Upper lobe of left lung (tissue), 6 donors: ENCODE measurements around the gene PTCH1. TPM values are rescaled to one million over a fixed set of nuclear protein-coding genes. Genes with fewer than 3 reads are reported as not detected.

Source experiments
- ATAC-seq, 2 donors: fragments of 200-7000 bp; cut with Tn5 transposase; one replicate each; pipeline ENCODE4 v1.9.1; 2022; ENCODE audit warnings: mild to moderate bottlenecking in 2 of 2, moderate library complexity in 2 of 2; ENCODE audit not compliant: low FRiP score in 2 of 2
- DNase-seq, 2 donors: peaks; one replicate each; pipeline ENCODE4 v3.0.0-alpha.2; 2019 to 2020
- H3K27ac ChIP-seq, 4 donors: fragments of 200-600 bp; sonication (generic); one replicate each; pipeline ENCODE4 v1.5.1; 2016 to 2019
- H3K27me3 ChIP-seq, 4 donors: fragments of 200-600 bp; sonication (generic); one replicate each; pipeline ENCODE4 v1.5.1; 2017 to 2019
- H3K36me3 ChIP-seq, 4 donors: fragments of 200-600 bp; sonication (generic); one replicate each; pipeline ENCODE4 v1.5.1; 2016 to 2019
- H3K4me1 ChIP-seq, 4 donors: fragments of 200-600 bp; sonication (generic); one replicate each; pipeline ENCODE4 v1.5.1; 2018 to 2019
- H3K4me3 ChIP-seq, 4 donors: fragments of 200-600 bp; sonication (generic); one replicate each; pipeline ENCODE4 v1.5.1; 2017 to 2019; ENCODE audit warnings: mild to moderate bottlenecking in 2 of 4, moderate library complexity in 1 of 4
- H3K9me3 ChIP-seq, 4 donors: fragments of 200-600 bp; sonication (generic); one replicate each; pipeline ENCODE4 v1.5.1; 2018 to 2019
- CTCF ChIP-seq, 6 experiments: fragments of 450-650 bp in 4 of 6; fragments of 200-600 bp in 2 of 6; sonication (generic) in 2 of 6; IDR thresholded peaks; one replicate each; pipeline ENCODE4 v1.5.1; 2016 to 2019; ENCODE audit warnings: antibody characterized with exemption in 6 of 6
- EP300 ChIP-seq, 4 donors: sonication (generic); formaldehyde crosslinking; IDR thresholded peaks; one replicate each; pipeline ENCODE4 v1.5.1; 2017; ENCODE audit warnings: antibody characterized with exemption in 4 of 4, control low read depth in 2 of 4
- POLR2A ChIP-seq, 4 donors: fragments of 450-650 bp; IDR thresholded peaks; one replicate each; pipeline ENCODE4 v1.5.1; 2016 to 2017; ENCODE audit warnings: antibody characterized with exemption in 4 of 4, mild to moderate bottlenecking in 2 of 4
- POLR2AphosphoS5 ChIP-seq, 2 donors: sonication (generic); formaldehyde crosslinking; IDR thresholded peaks; one replicate each; pipeline ENCODE4 v1.5.1; 2017; ENCODE audit warnings: antibody characterized with exemption in 2 of 2
- WGBS, 2 donors: methylation state at CpG; one replicate each; pipeline ENCODE4 v1.1.5; 2017 to 2018; 5-methylcytosine and 5-hydroxymethylcytosine counted together
- total RNA-seq, 6 donors: library from RNA; depleted of rRNA in 4 of 6; stranded (reverse); fragments of >200 nt in 4 of 6; gene quantifications; one replicate each; pipeline versions ENCODE4 v1.1.0 to v1.2.1, GENCODE V29; 2016 to 2021
- donor health status: DM: no; HTN: no; CAD: no; lungs with moderate emphysema.
- donor health status: DM: no; HTN: yes; CAD: no; lungs with severe emphysema.

Gene PTCH1
- total RNA-seq, 6 donors from 2014 or later = 7.4 to 28.0 (median 13.9) TPM

DNA sequence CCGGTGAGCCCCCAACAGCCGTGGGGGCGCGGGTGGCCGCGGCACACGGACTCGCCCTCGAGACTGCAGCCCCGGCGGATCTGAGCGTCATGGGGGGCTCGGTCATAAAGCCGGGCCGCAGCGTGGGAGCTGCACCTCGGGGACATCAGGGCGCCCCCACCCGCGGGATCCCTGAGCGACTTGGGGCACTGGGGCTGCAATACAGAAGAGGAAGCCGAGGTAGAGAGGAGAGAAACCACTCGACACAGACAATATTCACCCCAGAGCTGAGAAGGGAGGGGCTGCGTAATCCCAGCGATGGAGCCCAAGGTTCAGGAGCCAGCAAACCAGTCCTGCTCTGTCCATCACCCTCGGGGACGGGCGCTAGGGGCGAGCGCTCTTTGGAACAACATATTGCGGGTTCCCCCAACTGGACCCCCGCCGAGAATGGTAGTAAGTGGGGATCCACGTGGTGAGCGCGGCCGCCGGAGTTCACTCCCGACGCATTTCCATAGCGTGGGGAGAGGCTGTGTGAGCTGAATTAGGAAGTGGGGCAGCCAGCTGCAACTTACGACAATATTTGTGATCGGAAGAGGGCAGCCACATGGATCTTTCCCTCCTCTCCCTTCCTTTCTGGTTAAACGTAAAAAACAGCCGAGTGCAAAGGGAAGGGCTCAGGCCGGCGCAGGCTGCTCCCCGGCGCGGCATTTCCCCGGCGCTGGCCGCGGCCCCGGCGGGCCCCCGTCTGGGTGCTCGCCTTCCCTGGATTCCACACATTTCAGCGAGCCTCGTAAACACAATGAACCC is 9.9 kb downstream of the PTCH1 start:
- H3K4me1 ChIP-seq = peaks cover 8 to 35% (median 31%) of the 10 kb centered on the region in 4 donors

DNA sequence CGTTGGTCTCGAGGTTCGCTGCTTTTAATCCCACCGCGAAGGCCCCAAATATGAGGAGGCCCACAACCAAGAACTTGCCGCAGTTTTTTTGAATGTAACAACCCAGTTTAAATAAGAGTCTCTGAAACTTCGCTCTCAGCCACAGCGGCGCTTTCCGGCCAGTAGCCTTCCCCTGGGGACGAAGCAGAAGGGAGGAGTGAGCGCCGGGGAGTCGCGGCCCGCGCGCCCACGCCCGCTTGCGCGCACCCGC is 10.4 kb downstream of the PTCH1 start:
- Histone ChIP-seq H3K27ac (peak overlapping the region; percentile 80 to 92 (median 90)), H3K27me3 (peaks cover 0 to 23% (median 0%) of the 10 kb centered on the region in 4 donors), H3K4me3 (peak overlapping the region; percentile 56 to 94 (median 66)), H3K4me1 (peaks cover 5 to 30% (median 26%) of the 10 kb centered on the region in 4 donors), H3K36me3 (no peaks in the 10 kb centered on the region), H3K9me3 (no peaks in the 10 kb centered on the region)
- TF ChIP-seq POLR2AphosphoS5 (IDR thresholded peaks at IDR 0.05) (no peak), POLR2A (IDR thresholded peaks at IDR 0.05) (no peak), CTCF (IDR thresholded peaks at IDR 0.05) (no peak), EP300 (IDR thresholded peaks at IDR 0.05) (no peak)
- WGBS, 2 donors = 0% methylated on average over 18 of the region's 23 CpGs; no CpG with 5 or more reads in 1 of the 2 donors
- DNase-seq = peak in 1 of 2 donors; percentile 86
- ATAC-seq = peak in 1 of 2 donors; percentile 4

More for the DNA sequence above, 9.9 kb downstream of the PTCH1 start:
- ATAC-seq = peak in 1 of 2 donors; percentile 27
- peaks cover 0 to 23% (median 0%) of the 10 kb centered on the region in 4 donors for H3K27me3 ChIP-seq
- no peaks in the 10 kb centered on the region for H3K36me3 ChIP-seq
- peak overlapping the region; percentile 56 to 94 (median 66) for H3K4me3 ChIP-seq
- peak overlapping the region; percentile 80 to 92 (median 90) for H3K27ac ChIP-seq
- no peaks in the 10 kb centered on the region for H3K9me3 ChIP-seq
- 0 to 1% methylated on average over 20 to 51 of the region's 60 CpGs for WGBS, 2 donors
- DNase-seq = peak; percentile 55 to 89
- TF ChIP-seq POLR2A (IDR thresholded peaks at IDR 0.05) (peak in 2 of 4 donors; percentile 33 to 61), EP300 (IDR thresholded peaks at IDR 0.05) (no peak)

DNA sequence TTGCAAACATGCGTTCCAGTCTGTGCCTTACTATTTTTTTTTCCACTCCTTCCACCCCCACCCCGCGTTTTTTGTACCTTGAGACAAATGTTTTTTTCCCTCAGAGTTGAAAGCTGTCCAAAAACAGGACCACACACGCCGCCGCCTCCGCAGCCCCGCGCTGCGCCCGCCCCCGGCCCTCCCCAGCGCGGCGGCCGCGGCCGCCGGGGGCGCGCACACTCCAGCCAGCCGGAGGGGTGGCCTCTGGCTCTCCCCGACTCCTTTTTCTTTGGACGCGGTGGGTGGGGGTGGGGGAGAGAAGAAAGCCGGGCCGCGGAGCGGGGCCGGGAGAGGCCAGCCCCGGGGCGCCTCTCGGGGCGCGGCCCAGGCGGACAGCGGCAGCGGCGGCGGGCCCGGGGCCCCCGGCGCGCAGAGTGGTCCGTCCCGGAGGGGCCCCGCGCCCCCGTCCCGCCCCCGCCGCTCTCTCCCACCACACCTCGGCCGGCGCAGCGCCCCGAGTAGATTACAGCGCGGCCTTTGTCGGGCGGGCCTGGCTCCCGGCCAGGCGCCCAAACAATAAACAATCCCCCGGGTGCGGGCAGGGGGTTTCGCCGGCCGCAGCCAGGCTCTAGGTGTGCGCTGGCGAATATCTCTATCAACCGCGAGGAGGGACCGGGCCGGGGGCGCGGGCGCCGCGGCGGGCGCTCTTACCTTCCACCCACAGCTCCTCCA is 10.9 kb downstream of the PTCH1 start:
- no peaks in the 10 kb centered on the region for H3K9me3 ChIP-seq
- peak overlapping the region; percentile 80 to 92 (median 90) for H3K27ac ChIP-seq
- H3K4me1 ChIP-seq = peaks cover 5 to 28% (median 25%) of the 10 kb centered on the region in 4 donors
- 1% methylated on average over 12 to 30 of the region's 81 CpGs for WGBS, 2 donors
- no peaks in the 10 kb centered on the region for H3K36me3 ChIP-seq
- DNase-seq (peak in 1 of 2 donors; percentile 92), ATAC-seq (peak in 1 of 2 donors; percentile 24)
- TF ChIP-seq POLR2A (IDR thresholded peaks at IDR 0.05) (no peak), POLR2AphosphoS5 (IDR thresholded peaks at IDR 0.05) (peak in 1 of 2 donors; percentile 46)
- peak overlapping the region; percentile 56 to 94 (median 66) for H3K4me3 ChIP-seq
- peaks cover 0 to 23% (median 0%) of the 10 kb centered on the region in 4 donors for H3K27me3 ChIP-seq

- DNase-seq = no peak
- Histone ChIP-seq H3K9me3 (no peaks in the 10 kb centered on the region), H3K4me3 (peak overlapping the region; percentile 16 to 94 (median 66)), H3K27ac (no peak overlapping the region), H3K27me3 (peaks cover 0 to 23% (median 0%) of the 10 kb centered on the region in 4 donors), H3K4me1 (peaks cover 5 to 32% (median 25%) of the 10 kb centered on the region in 4 donors), H3K36me3 (no peaks in the 10 kb centered on the region)
- TF ChIP-seq CTCF (IDR thresholded peaks at IDR 0.05) (no peak), POLR2AphosphoS5 (IDR thresholded peaks at IDR 0.05) (no peak), POLR2A (IDR thresholded peaks at IDR 0.05) (no peak), EP300 (IDR thresholded peaks at IDR 0.05) (no peak)
- 31 to 36% methylated on average over 10 of the region's 10 CpGs for WGBS, 2 donors
- ATAC-seq = no peak
These were observed 11.6 kb downstream of the PTCH1 start for GRCh38 chr9:95505072-95505716.

DNA sequence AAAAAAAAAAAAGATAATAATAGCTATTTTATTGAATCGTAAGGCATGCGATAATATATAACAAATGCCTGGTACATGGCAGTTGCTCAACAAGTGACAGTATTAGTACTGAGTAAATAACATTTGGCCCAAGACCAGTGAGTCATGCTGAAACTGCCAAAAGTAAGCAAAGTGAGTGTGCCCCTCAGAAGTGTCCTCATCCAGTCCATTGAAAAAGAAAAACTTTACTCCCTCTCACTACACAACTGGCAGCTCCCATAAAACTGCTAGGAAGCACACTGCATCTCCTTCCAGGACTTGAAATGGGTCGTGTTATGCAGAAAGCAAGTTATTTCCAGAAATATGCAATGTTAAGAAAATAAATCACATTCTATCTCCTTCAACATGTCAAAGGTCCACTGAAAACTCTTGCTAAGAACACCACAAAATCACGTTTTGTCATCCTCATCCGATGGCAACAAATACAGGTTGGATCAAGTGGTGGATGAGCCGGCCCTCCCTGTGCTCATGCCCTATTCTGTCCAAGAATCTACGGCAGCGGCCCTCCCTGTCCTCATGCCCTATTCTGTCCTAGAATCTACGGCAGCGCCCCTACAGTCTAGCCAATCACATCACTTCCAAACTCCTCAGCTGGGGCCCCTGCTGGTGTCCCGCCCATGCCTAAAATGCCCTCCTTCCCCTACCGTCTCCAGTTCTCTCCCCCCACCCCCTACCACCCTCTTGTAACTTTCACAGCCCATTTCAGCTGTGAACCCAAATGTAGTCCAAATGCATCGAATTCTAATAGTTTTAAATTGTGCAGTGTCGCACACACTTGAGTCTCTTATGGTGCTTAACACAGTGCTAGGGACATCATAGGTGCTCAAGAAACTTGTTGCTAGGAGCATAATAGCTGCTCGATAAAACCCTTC is 12.5 kb downstream of the PTCH1 start:
- DNase-seq = peak in 1 of 2 donors; percentile 48
- peak in 1 of 2 donors; percentile 8 for ATAC-seq
- TF ChIP-seq POLR2AphosphoS5 (IDR thresholded peaks at IDR 0.05) (peak in 1 of 2 donors; percentile 28), EP300 (IDR thresholded peaks at IDR 0.05) (no peak), POLR2A (IDR thresholded peaks at IDR 0.05) (no peak), CTCF (IDR thresholded peaks at IDR 0.05) (no peak)
- WGBS, 2 donors = 60 to 65% methylated on average over 15 of the region's 15 CpGs
- Histone ChIP-seq H3K27ac (peak overlapping the region in 2 of 4 donors; percentile 4 to 42), H3K9me3 (no peaks in the 10 kb centered on the region), H3K27me3 (peaks cover 0 to 23% (median 0%) of the 10 kb centered on the region in 4 donors), H3K4me3 (peak overlapping the region in 2 of 4 donors; percentile 76 to 94), H3K36me3 (no peaks in the 10 kb centered on the region), H3K4me1 (peaks cover 14 to 34% (median 21%) of the 10 kb centered on the region in 4 donors)
